HG03469 (cell line): ENCODE data around the gene RABL6.
"Not testable (repeated sequence)": the region's sequence is repeated elsewhere in the genome, so short reads cannot be mapped to it uniquely, and the experiment has no call there.

Experiments
- ATAC-seq: cut with Tn5 transposase; IDR thresholded peaks from one replicate; pipeline ENCODE4 v1.9.1; 2021; ENCODE audit warnings: mild to moderate bottlenecking, moderate library complexity, moderate number of reproducible peaks; ENCODE audit not compliant: unreplicated experiment

Gene RABL6

DNA sequence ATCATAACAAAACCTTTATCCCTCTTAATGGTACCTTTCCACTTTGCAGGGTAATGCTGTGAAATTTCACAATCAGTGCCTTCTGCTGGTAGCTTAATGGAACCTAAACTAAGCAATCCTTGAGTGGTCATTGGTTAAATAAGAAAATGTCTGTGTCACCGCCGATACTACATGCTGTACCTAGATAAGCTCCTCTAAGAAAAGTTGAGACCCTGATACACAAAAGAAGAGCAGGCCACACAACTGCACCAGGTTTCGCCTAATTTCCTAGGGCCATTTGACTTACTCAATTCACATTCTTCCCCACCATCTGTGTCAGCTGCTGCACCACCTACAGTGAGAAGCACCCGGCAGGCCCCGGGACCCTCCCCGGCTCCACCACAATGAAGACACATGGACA lies 67.4 kb downstream of the RABL6 start:
- ATAC-seq = no peak

GRCh38 chr9:136876476-136876875 lies 68.7 kb downstream of the RABL6 start:
- ATAC-seq = no peak

DNA sequence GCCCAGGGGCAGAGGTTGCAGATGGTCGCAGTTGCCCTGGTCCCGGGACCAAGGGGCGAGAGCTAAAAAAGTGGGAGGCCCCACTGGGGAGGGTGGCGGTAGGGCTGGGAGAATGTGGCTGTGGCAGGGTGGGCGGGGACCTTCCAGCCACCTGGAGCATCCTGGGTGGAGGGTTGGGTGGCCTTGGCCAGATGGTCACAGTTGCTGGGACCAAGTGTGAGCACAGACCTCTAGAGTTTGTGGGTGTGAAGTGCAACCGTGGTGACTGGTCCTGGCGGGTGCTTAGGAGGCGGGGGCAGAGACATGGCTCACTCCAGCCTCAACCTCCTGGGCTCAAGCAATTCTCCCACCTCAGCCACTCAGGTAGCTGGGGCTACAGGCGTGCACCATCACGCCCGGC lies 72.9 kb downstream of the RABL6 start:
- ATAC-seq = no peak

- ATAC-seq = no peak
Observed at GRCh38 chr9:136881691-136882108, 74.0 kb downstream of the RABL6 start.

DNA sequence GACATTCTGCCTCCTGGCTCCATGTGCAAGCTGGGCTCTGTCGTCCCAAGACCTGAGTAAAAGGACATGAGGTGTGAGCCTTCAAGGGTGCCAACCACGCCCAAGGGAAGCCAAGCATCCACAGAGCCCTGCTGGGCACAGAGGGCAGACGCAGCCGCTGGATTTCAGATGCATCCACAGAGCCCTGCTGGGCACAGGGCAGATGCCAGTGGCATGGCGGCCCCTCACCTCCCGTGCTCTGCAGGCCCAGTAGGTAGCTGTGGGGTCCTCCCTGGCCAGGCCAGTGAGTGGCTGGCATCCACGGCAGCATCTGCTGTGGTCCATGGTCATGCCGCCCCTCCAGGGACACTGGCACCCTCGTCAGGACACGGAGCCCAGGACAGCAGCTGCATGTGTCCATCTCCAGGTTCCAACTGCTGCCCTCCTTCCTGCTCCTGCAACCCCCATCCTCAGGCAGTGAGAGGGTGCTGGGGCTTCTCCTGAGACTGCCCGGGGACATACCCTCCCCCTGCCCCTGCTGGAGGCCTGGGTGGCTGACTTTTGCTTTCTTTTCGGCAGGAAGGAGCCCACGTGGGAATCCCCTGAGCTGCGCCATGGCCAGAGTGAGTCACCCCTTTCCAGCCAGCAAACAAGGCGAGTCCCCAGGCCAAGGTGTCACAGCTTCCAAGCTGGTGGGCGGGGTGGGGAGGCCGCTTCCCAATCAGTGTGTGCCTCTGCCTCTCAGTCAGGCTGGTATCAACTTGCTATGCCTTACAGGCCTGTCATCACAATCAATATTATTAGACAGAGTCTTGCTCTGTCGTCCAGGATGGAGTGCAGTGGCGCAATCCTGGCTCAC lies 74.6 kb downstream of the RABL6 start:
- no peak for ATAC-seq

- ATAC-seq = not testable (repeated sequence)
Observed at GRCh38 chr9:136882947-136883283, 75.2 kb downstream of the RABL6 start.

DNA sequence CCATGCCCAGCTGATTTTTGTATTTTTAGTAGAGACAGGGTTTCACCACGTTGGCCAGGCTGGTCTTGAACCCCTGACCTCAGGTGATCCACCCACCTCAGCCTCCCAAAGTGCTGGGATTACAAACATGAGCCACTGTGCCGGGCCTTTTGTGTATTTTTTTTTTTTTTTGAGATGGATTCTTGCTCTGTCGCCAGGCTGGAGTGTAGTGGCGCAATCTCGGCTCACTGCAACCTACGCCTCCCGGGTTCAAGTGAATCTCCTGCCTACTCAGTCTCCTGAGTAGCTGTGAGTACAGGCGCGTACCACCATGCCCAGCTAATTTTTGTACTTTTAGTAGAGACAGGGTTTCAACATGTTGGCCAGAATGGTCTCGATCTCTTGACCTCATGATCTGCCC lies 75.9 kb downstream of the RABL6 start:
- not testable (repeated sequence) for ATAC-seq

DNA sequence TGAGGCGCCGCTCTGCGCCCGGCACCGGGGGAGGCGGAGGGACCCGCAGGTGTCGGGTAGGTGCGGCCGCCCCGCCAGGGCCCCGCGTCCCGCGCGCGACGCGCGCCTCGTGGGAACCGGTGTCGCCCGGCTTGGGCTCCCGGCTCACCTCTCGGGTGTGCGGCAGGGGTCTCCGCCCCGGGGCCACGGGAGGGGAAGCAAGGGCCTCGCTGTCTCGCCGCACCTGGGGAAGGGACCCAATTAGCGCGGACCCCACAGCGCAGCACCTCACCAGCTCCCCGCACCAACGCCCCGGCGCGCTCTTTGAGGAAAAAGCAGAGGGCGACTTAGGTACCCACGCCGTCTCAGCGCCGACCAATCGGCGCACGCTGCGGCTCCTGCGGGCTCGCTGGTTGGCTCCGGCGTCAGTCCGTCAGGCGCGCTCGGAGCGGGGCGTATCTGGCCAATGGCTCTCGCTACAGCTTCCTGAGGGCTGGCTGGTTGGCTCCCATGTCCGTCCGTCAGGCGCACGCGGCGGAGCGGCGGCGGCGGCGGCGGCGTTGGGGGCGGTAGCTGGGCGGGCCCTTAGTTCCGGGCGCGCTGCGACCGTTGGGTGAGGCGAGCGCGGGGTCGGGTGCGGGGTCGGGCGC lies 78.3 kb downstream of the RABL6 start, which contains the start of gene TRAF2:
TSS of gene TRAF2 (plus strand) at position 567 of the 629 bp plus-strand sequence. CDS start 12,225 bp downstream, outside the sequence.
- peak; percentile 65 for ATAC-seq

- ATAC-seq = peak; percentile 13
Observed at GRCh38 chr9:136886610-136887597, 79.2 kb downstream of the RABL6 start.

GRCh38 chr9:136888454-136888853 lies 80.7 kb downstream of the RABL6 start:
- ATAC-seq = no peak

- ATAC-seq = no peak
Observed at GRCh38 chr9:136889858-136890257, 82.1 kb downstream of the RABL6 start.

- no peak for ATAC-seq
Observed at GRCh38 chr9:136890661-136891060, 82.9 kb downstream of the RABL6 start.
